ENCODE data around the gene CBARP. TPM values are rescaled to one million over a fixed set of nuclear protein-coding genes. Genes with fewer than 3 reads are reported as not detected.
A peak's percentile ranks its signal among the peaks of the same experiment; 100 is the strongest.

Gene CBARP
- total and polyA plus RNA-seq, 7 donors = 0.41 to 19.0 (median 0.88) TPM

- Histone ChIP-seq H3K27me3 (ENCODE audit: insufficient read depth in 3 of 3, low read length in 2 of 3) (peaks cover 0 to 34% (median 22%) of the 10 kb centered on the region in 3 donors), H3K9me3 (no peaks in the 10 kb centered on the region), H3K4me3 (no peak overlapping the region), H3K36me3 (ENCODE audit: insufficient read depth in 1 of 2, low read depth in 1 of 2) (peaks cover 0 to 30% of the 10 kb centered on the region in 2 donors), H3K27ac (no peak overlapping the region), H3K4me1 (peaks cover 5% of the 10 kb centered on the region)
- intact Hi-C loops (cut with DNase I) = loop anchor here (5.0 to 10.0 kb wide), 3 partner anchors 162 to 242 kb away; partner anchors contain the start of genes ADAMTSL5 (in 1 of the 2) and PLK5 (in 1 of the 2)
- DNase-seq (no peak), ATAC-seq (no peak)
- 58 to 67% (median 66%) methylated on average over 18 of the region's 18 CpGs for WGBS, 3 donors
- TF ChIP-seq CTCF (IDR thresholded peaks at IDR 0.05) = no peak
Measured at GRCh38 chr19:1282588-1283206, 44.9 kb upstream of the CBARP start.

GRCh38 chr19:1281569-1282287, 43.9 kb upstream of the CBARP start:
- intact Hi-C loops (cut with DNase I) = loop anchor here (5.0 to 10.0 kb wide), 3 partner anchors 163 to 243 kb away; partner anchors contain the start of genes ADAMTSL5 (in 1 of the 2) and PLK5 (in 1 of the 2)
- 61 to 65% (median 62%) methylated on average over 15 of the region's 15 CpGs for WGBS, 3 donors
- Histone ChIP-seq H3K27me3 (ENCODE audit: insufficient read depth in 3 of 3, low read length in 2 of 3) (peaks cover 0 to 24% (median 13%) of the 10 kb centered on the region in 3 donors), H3K27ac (no peak overlapping the region), H3K4me1 (peaks cover 5% of the 10 kb centered on the region), H3K4me3 (no peak overlapping the region), H3K9me3 (no peaks in the 10 kb centered on the region), H3K36me3 (ENCODE audit: insufficient read depth in 1 of 2, low read depth in 1 of 2) (peaks cover 0 to 38% of the 10 kb centered on the region in 2 donors)
- no peak for DNase-seq
- no peak for TF ChIP-seq CTCF (IDR thresholded peaks at IDR 0.05)
- ATAC-seq = no peak

- Histone ChIP-seq H3K4me3 (no peak overlapping the region), H3K27me3 (ENCODE audit: insufficient read depth in 3 of 3, low read length in 2 of 3) (peaks cover 0 to 19% (median 8%) of the 10 kb centered on the region in 3 donors), H3K4me1 (peaks cover 8% of the 10 kb centered on the region), H3K36me3 (ENCODE audit: insufficient read depth in 1 of 2, low read depth in 1 of 2) (peaks cover 0 to 38% of the 10 kb centered on the region in 2 donors), H3K9me3 (no peaks in the 10 kb centered on the region), H3K27ac (no peak overlapping the region)
- DNase-seq (no peak), ATAC-seq (no peak)
- TF ChIP-seq CTCF (IDR thresholded peaks at IDR 0.05) = no peak
- 84 to 86% (median 86%) methylated on average over 51 to 53 of the region's 53 CpGs for WGBS, 3 donors
- intact Hi-C loops (cut with DNase I) = loop anchor here (5.0 to 10.0 kb wide), 3 partner anchors 164 to 244 kb away; partner anchors contain the start of genes ADAMTSL5 (in 1 of the 2) and PLK5 (in 1 of the 2)
Measured at GRCh38 chr19:1280636-1281568, 43.1 kb upstream of the CBARP start.

- H3K27ac ChIP-seq = no peak overlapping the region
- H3K4me3 ChIP-seq = no peak overlapping the region
- peak; percentile 23 to 55 (median 44) for ATAC-seq
- peaks cover 12% of the 10 kb centered on the region for H3K4me1 ChIP-seq
- H3K36me3 ChIP-seq (ENCODE audit: insufficient read depth in 1 of 2, low read depth in 1 of 2) = peaks cover 0 to 41% of the 10 kb centered on the region in 2 donors
- peak; percentile 91 for TF ChIP-seq CTCF (IDR thresholded peaks at IDR 0.05)
- peak; percentile 82 to 91 for DNase-seq
- 27 to 31% (median 28%) methylated on average over 10 of the region's 10 CpGs for WGBS, 3 donors
- peaks cover 0 to 12% (median 3%) of the 10 kb centered on the region in 3 donors for H3K27me3 ChIP-seq (ENCODE audit: insufficient read depth in 3 of 3, low read length in 2 of 3)
- no peaks in the 10 kb centered on the region for H3K9me3 ChIP-seq
- intact Hi-C loops (cut with DNase I) = loop anchor here (5.0 to 10.0 kb wide), 7 partner anchors 77 to 245 kb away; partner anchors contain the start of genes ADAMTSL5 (in 1 of the 2), NDUFS7 (in 1 of the 2) and PLK5 (in 1 of the 2)
Measured at GRCh38 chr19:1279782-1280341, 42.1 kb upstream of the CBARP start.

All from psoas muscle (tissue), 8 donors.